ENCODE results near the gene ARL14EP.

ARL14EP gene

GRCh38 chr11:30381879-30382278, 59.0 kb downstream of the ARL14EP start:
- DNase-seq (ENCODE audit: low read depth), result no peak
